ENCODE results near the gene KLHL42. TPM values are rescaled to one million over a fixed set of nuclear protein-coding genes. Genes with fewer than 3 reads are reported as not detected.

The KLHL42 gene
- total RNA-seq, 1 experiment from 2014 or later: 74.2 TPM

DNA sequence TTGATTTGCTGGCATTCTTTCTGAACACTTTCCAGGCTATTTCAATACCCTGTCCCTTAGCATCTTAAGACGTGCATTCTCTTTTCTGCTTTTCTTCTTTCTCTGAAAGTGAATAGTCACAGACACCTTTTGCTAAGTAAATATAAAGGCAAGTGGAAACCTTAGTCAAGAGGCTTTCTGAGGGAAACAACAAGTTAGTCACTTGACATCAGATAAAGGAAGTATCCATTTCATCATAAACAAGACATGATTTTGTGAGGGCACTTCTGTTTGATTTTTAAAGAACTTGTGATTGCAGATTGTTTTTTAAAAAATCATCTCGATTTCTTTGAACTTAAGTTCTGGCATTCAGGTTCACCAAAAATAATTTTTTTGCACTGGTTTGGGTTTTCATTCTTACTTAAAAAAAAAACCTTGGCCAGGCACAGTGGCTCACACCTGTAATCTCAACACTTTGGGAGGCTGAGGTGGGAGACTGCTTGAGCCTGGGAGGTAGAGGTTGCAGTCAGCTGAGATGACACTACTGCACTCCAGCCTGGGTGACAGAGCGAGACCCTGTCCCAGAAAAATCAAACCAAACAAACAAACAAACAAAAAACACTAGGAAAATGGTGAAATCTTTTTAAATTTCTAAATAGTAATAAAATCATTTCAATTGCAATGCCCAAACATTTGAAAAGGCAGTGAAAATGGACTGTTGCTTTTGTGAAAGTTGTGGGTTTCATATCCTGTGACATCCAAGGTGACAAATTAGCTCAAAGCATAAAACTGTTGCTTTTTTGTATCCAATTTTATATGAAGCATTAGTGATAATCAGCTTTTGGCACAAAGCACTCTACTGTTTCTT lies 8.3 kb upstream of the KLHL42 start:
- no TSS peak for BruUV-seq (replicated peaks)
- TF ChIP-seq EZH2 (IDR thresholded peaks at IDR 0.05; ENCODE audit: low read length, unreplicated experiment) (no peak), EZH2phosphoT487 (IDR thresholded peaks at IDR 0.05; ENCODE audit: borderline replicate concordance, low read length) (no peak)
- TF ChIP-seq, protein P1, sequence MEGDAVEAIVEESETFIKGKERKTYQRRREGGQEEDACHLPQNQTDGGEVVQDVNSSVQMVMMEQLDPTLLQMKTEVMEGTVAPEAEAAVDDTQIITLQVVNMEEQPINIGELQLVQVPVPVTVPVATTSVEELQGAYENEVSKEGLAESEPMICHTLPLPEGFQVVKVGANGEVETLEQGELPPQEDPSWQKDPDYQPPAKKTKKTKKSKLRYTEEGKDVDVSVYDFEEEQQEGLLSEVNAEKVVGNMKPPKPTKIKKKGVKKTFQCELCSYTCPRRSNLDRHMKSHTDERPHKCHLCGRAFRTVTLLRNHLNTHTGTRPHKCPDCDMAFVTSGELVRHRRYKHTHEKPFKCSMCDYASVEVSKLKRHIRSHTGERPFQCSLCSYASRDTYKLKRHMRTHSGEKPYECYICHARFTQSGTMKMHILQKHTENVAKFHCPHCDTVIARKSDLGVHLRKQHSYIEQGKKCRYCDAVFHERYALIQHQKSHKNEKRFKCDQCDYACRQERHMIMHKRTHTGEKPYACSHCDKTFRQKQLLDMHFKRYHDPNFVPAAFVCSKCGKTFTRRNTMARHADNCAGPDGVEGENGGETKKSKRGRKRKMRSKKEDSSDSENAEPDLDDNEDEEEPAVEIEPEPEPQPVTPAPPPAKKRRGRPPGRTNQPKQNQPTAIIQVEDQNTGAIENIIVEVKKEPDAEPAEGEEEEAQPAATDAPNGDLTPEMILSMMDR (conservative IDR thresholded peaks at IDR 0.05; ENCODE audit: low read depth, low read length): no peak
- ATAC-seq (peak; percentile 43), DNase-seq (peak; percentile 78)
- peak overlapping the region; percentile 88 for H3K27ac ChIP-seq (ENCODE audit: low read length)
- peak overlapping the region; percentile 74 for H3K4me2 ChIP-seq (ENCODE audit: low read length)
- H2AFZ ChIP-seq (ENCODE audit: low read length): peak overlapping the region; percentile 6; the same call in 1 of the 2 replicates
- peak overlapping the region; percentile 53 for H3K9ac ChIP-seq (ENCODE audit: low read length)
- H3F3A ChIP-seq (ENCODE audit: low read length, unreplicated experiment): peaks cover 15% of the 10 kb centered on the region
- H3K4me3 ChIP-seq (ENCODE audit: low read length): peak overlapping the region; percentile 44
- H3K9me3 ChIP-seq (ENCODE audit: low read length): no peaks in the 10 kb centered on the region
- no peaks in the 10 kb centered on the region for H3K27me3 ChIP-seq (ENCODE audit: low read length)
- H3K4me1 ChIP-seq (ENCODE audit: insufficient read depth, low read length): peaks cover 32% of the 10 kb centered on the region
- intact Hi-C loops (cut with micrococcal nuclease): loop anchor here (1.0 kb wide), 1 partner anchor 24 kb away; no protein-coding TSS in a partner anchor
- no peaks in the 10 kb centered on the region for H3K79me2 ChIP-seq (ENCODE audit: low read length)
- H3K36me3 ChIP-seq (ENCODE audit: low read depth, low read length): no peaks in the 10 kb centered on the region
- no peaks in the 10 kb centered on the region for H4K20me1 ChIP-seq (ENCODE audit: low read length)
- no peaks in the 10 kb centered on the region for H3K9me2 ChIP-seq (replicated peaks; ENCODE audit: low read length)
- ChIA-PET POLR2A (ENCODE audit: unreplicated experiment) (no interaction called here), CTCF (interaction anchor here (0.6 to 1.0 kb wide), 3 partner anchors 49 to 50 kb away, joined by 3 to 7 read pairs (median 3); no protein-coding TSS in a partner anchor)

DNA sequence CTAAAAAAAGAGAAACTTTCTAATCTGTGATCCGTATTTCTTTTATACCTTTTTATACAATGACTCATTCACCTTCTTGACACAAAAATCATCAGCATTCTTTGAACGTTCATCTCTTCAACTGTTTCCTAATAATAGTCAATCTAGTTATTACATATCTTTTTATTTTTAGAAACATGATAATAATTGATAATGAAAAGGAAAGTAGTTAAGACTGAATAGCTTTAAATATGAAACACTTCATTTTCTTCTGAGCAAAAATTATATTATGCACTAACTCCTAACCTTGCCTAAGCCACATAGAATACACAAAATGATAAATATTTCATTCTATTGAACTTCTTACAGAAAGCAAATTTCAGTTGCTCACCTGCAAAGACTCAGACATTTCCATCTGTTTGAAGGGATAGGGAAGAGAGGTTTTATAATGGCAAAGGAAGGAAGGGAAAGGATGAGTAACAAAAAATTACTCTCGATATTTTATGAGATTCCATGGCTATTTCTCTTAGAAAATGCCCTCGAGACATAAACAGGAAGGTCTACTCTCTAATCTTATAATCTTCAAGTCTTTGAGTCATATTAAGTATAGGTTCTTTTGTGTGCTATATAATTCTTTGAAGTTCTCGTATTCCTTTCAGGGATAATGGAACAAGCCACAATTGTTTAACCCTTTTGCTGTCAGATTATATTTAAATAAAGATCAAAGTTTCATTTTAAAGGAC lies 7.5 kb upstream of the KLHL42 start:
- H3K4me3 ChIP-seq (ENCODE audit: low read length): peak overlapping the region; percentile 44
- no peak for TF ChIP-seq EZH2phosphoT487 (IDR thresholded peaks at IDR 0.05; ENCODE audit: borderline replicate concordance, low read length)
- TF ChIP-seq, protein P1 (conservative IDR thresholded peaks at IDR 0.05; ENCODE audit: low read depth, low read length): no peak
- TF ChIP-seq EZH2 (IDR thresholded peaks at IDR 0.05; ENCODE audit: low read length, unreplicated experiment): no peak
- peak overlapping the region; percentile 53 for H3K9ac ChIP-seq (ENCODE audit: low read length)
- no peaks in the 10 kb centered on the region for H3K9me3 ChIP-seq (ENCODE audit: low read length)
- intact Hi-C loops (cut with micrococcal nuclease): loop anchor here (1.0 kb wide), 1 partner anchor 25 kb away; no protein-coding TSS in a partner anchor
- H2AFZ ChIP-seq (ENCODE audit: low read length): no peak overlapping the region
- peak; percentile 88 for ATAC-seq
- BruUV-seq (replicated peaks): TSS peak; percentile 50
- POLR2A ChIA-PET (ENCODE audit: unreplicated experiment): no interaction called here
- H3K27me3 ChIP-seq (ENCODE audit: low read length): no peaks in the 10 kb centered on the region
- H4K20me1 ChIP-seq (ENCODE audit: low read length): no peaks in the 10 kb centered on the region
- peaks cover 32% of the 10 kb centered on the region for H3K4me1 ChIP-seq (ENCODE audit: insufficient read depth, low read length)
- peak overlapping the region; percentile 74 for H3K4me2 ChIP-seq (ENCODE audit: low read length)
- no peaks in the 10 kb centered on the region for H3K79me2 ChIP-seq (ENCODE audit: low read length)
- H3K9me2 ChIP-seq (replicated peaks; ENCODE audit: low read length): no peaks in the 10 kb centered on the region
- peaks cover 15% of the 10 kb centered on the region for H3F3A ChIP-seq (ENCODE audit: low read length, unreplicated experiment)
- CTCF ChIA-PET: interaction anchor here (0.6 to 1.0 kb wide), 2 partner anchors 48 to 49 kb away, joined by 3 read pairs; no protein-coding TSS in a partner anchor
- peak; percentile 97 for DNase-seq
- peak overlapping the region; percentile 88 for H3K27ac ChIP-seq (ENCODE audit: low read length)
- H3K36me3 ChIP-seq (ENCODE audit: low read depth, low read length): no peaks in the 10 kb centered on the region

Data from PC-3 (cell line).